ENCODE results near the gene FAM171A1. TPM values are rescaled to one million over a fixed set of nuclear protein-coding genes. Genes with fewer than 3 reads are reported as not detected.

Gene FAM171A1
- polyA plus RNA-seq, 1 donor (not counting 4 experiments of a cell fraction or from before 2014, with no cell fraction given) = 8.8 TPM

GRCh38 chr10:15321431-15322341 lies 49.4 kb downstream of the FAM171A1 start:
- H2AFZ ChIP-seq (ENCODE audit: control insufficient read depth, low read length) = no peak overlapping the region
- dilution Hi-C loops (cut with MboI; ENCODE audit: extremely low pct_ligation_motif_present, low sequenced_read_pairs) = no loop called here
- H3K4me1 ChIP-seq (ENCODE audit: control insufficient read depth, extremely low read depth, insufficient read depth, low read length) = peaks cover 7% of the 10 kb centered on the region
- no peaks in the 10 kb centered on the region for H3K9me3 ChIP-seq (ENCODE audit: control insufficient read depth, low read depth, low read length)
- TF ChIP-seq CTCF (optimal IDR thresholded peaks at IDR 0.05 in 1 of 3, IDR thresholded peaks at IDR 0.05 in 1 of 3, conservative IDR thresholded peaks at IDR 0.05 in 1 of 3; ENCODE audit: extremely low read depth in 1 of 3, insufficient read depth in 2 of 3, low read length in 3 of 3) = no peak
- TF ChIP-seq EZH2 (IDR thresholded peaks at IDR 0.05; ENCODE audit: low read length) = no peak
- H3K27ac ChIP-seq (ENCODE audit: control insufficient read depth, insufficient read depth, low read length) = no peak overlapping the region
- no peaks in the 10 kb centered on the region for H4K20me1 ChIP-seq (ENCODE audit: control insufficient read depth, extremely low read depth, insufficient read depth, low read length)
- H3K27me3 ChIP-seq (ENCODE audit: control insufficient read depth, extremely low read depth, insufficient read depth, low read length) = no peaks in the 10 kb centered on the region
- H3K36me3 ChIP-seq (ENCODE audit: control insufficient read depth in 2 of 2, extremely low read depth in 1 of 2, insufficient read depth in 2 of 2, low read length in 2 of 2) = no peaks in the 10 kb centered on the region
- DNase-seq (ENCODE audit: low read depth, low spot score) (no peak), FAIRE-seq (no peak)
- no peaks in the 10 kb centered on the region for H3K79me2 ChIP-seq (ENCODE audit: control insufficient read depth, insufficient read depth, low read length)
- no peak overlapping the region for H3K4me3 ChIP-seq (ENCODE audit: control insufficient read depth in 2 of 3, extremely low read depth in 1 of 3, insufficient read depth in 2 of 3, low read depth in 1 of 3, low read length in 3 of 3)
- no peaks in the 10 kb centered on the region for H3K9me1 ChIP-seq (ENCODE audit: control insufficient read depth, extremely low read depth, insufficient read depth, low read length)
- no peak overlapping the region for H3K9ac ChIP-seq (ENCODE audit: control insufficient read depth, extremely low read depth, insufficient read depth, low read length)
- no peak overlapping the region for H3K4me2 ChIP-seq (ENCODE audit: control insufficient read depth, extremely low read depth, insufficient read depth, low read depth, low read length)

GRCh38 chr10:15320522-15321203 lies 50.4 kb downstream of the FAM171A1 start:
- DNase-seq (ENCODE audit: low read depth, low spot score) (no peak), FAIRE-seq (no peak)
- H2AFZ ChIP-seq (ENCODE audit: control insufficient read depth, low read length) = no peak overlapping the region
- no peak overlapping the region for H3K27ac ChIP-seq (ENCODE audit: control insufficient read depth, insufficient read depth, low read length)
- no peaks in the 10 kb centered on the region for H3K79me2 ChIP-seq (ENCODE audit: control insufficient read depth, insufficient read depth, low read length)
- dilution Hi-C loops (cut with MboI; ENCODE audit: extremely low pct_ligation_motif_present, low sequenced_read_pairs) = no loop called here
- H4K20me1 ChIP-seq (ENCODE audit: control insufficient read depth, extremely low read depth, insufficient read depth, low read length) = no peaks in the 10 kb centered on the region
- no peaks in the 10 kb centered on the region for H3K27me3 ChIP-seq (ENCODE audit: control insufficient read depth, extremely low read depth, insufficient read depth, low read length)
- no peaks in the 10 kb centered on the region for H3K9me1 ChIP-seq (ENCODE audit: control insufficient read depth, extremely low read depth, insufficient read depth, low read length)
- no peaks in the 10 kb centered on the region for H3K9me3 ChIP-seq (ENCODE audit: control insufficient read depth, low read depth, low read length)
- no peak overlapping the region for H3K9ac ChIP-seq (ENCODE audit: control insufficient read depth, extremely low read depth, insufficient read depth, low read length)
- H3K36me3 ChIP-seq (ENCODE audit: control insufficient read depth in 2 of 2, extremely low read depth in 1 of 2, insufficient read depth in 2 of 2, low read length in 2 of 2) = no peaks in the 10 kb centered on the region
- H3K4me3 ChIP-seq (ENCODE audit: control insufficient read depth in 2 of 3, extremely low read depth in 1 of 3, insufficient read depth in 2 of 3, low read depth in 1 of 3, low read length in 3 of 3) = no peak overlapping the region
- H3K4me2 ChIP-seq (ENCODE audit: control insufficient read depth, extremely low read depth, insufficient read depth, low read depth, low read length) = no peak overlapping the region
- peaks cover under 1% of the 10 kb centered on the region for H3K4me1 ChIP-seq (ENCODE audit: control insufficient read depth, extremely low read depth, insufficient read depth, low read length)
- TF ChIP-seq EZH2 (IDR thresholded peaks at IDR 0.05; ENCODE audit: low read length) (no peak), CTCF (optimal IDR thresholded peaks at IDR 0.05 in 1 of 3, IDR thresholded peaks at IDR 0.05 in 1 of 3, conservative IDR thresholded peaks at IDR 0.05 in 1 of 3; ENCODE audit: extremely low read depth in 1 of 3, insufficient read depth in 2 of 3, low read length in 3 of 3) (no peak)
